ENCODE measurements around the gene AFF3.
"Not testable (repeated sequence)": the region's sequence is repeated elsewhere in the genome, so short reads cannot be mapped to it uniquely, and the experiment has no call there.

Gene AFF3

DNA sequence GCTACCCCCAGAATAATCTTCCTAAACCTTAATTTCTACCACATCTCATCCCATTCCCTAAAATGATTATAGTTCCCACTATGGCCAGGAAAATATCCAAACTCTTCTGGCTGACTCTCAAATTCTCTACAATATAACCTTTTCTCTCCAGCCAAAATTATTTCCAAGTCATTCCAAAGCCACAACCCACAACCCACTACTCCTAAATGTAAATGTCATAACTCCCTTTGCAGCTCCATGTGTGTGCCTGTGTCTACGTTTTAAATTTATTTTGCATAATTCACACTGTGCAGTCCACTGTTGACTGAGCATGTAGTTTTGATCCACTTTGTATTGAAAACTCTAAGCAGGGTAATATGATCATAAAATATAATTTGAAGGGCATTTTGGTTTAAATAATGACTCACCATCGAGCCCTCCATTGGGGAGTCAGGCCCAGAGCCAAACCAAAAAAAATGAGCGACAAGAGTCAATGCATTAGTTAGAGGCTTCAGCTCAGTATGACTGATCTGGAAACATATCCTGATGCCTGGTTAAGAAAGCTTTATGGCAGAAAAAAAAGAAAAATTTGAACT lies 171.0 kb downstream of the AFF3 start:
- DNase-seq (ENCODE audit: low read depth, low spot score) = no peak

DNA sequence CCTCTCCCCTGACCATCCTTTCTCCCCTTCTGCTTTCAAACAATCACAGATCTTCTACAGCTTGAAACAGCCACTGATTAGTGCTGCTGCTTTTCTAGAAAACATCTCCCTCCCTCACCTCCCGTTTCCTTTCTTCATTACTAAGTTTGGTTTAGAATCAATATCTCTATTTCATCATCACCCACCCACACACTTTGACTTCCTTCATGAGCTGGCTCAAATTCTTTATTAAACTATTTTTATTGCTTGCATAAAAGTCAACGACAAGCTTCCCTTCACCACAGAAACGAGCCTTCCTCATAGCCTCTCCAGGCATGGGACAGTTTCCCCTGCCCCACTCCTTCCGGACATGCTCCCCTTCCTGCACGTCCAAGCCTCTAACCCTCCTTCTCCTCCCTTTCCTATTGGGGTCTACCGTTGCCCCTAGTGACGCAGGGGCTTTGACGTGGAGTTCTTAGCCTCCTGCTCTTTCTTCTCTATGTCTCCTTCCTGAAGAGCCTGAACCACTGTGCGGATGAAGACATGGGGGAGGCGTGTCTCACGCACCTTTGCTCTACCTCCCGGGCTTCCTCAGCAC lies 172.0 kb downstream of the AFF3 start:
- DNase-seq (ENCODE audit: low read depth, low spot score) = no peak

DNA sequence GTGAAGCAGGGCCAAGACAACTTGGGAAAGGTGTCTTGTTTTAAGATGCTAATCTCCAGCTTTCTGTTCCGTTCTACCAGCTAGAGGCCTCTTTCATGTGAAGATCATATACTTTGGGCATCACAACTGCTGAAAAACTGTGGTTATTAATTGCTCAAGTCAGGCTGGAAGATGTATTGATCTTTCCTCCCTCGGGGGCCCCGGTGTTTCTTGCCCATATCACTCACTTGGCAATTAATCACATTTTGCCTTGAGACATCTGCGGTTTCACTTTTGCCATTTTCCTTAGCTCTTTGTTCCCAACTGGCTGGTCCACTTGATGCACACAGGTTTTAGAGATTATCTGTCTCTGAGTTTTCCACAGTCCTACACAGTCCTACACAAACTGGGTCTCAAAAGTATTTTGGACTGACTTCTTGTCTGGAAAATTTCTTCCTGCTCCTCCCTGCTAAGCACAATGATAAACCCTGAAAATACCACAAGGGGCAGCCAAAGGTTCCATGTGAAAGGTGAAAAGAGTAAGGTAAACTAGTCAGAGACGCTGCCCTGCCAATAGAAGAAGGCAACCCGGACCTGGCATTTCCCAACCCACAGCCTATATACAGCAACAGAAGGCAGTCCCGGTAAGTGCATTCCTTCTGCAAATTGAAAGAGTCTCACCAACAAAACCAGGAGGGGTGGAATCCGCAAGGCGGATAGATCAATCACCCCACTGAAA lies 181.0 kb downstream of the AFF3 start:
- no peak for DNase-seq (ENCODE audit: low read depth, low spot score)

DNA sequence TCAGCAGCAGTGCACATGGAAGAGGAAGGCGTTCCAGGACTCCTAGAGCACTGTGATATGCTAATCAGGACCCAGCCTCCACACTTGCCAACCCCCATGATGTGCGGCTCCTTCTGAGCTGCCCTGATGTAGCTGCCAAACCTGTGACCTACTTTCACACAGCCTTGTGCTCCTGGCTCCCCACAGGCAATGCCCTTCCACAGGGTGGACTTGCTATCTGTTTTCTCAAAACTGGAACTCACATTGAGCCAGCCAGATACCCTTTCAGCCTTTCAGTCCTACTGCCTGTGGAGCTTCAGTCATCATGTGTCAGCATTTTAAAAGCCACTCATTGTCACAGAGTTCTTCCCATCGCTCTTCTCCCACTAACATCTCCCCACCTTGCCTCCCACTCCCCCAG lies 181.6 kb downstream of the AFF3 start:
- DNase-seq (ENCODE audit: low read depth, low spot score) = no peak

DNA sequence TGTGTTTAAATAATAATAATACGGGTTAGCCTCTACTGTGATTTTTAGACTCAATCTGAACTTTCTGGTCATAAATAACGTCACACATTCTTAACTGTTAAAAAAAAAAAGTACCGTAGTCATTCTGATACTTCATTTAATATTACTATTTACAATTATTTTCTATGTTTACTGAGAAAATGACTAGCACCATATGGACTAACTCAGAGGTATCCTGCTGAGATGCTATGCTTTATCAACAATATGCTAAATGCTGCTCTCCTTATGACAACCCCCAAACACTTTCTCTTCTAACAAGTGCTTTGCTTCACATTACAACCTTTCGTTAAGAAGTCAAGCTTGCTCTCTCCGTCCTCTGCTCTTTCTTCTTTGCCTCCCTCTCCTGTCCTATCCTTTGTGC lies 182.1 kb downstream of the AFF3 start:
- no peak for DNase-seq (ENCODE audit: low read depth, low spot score)

DNA sequence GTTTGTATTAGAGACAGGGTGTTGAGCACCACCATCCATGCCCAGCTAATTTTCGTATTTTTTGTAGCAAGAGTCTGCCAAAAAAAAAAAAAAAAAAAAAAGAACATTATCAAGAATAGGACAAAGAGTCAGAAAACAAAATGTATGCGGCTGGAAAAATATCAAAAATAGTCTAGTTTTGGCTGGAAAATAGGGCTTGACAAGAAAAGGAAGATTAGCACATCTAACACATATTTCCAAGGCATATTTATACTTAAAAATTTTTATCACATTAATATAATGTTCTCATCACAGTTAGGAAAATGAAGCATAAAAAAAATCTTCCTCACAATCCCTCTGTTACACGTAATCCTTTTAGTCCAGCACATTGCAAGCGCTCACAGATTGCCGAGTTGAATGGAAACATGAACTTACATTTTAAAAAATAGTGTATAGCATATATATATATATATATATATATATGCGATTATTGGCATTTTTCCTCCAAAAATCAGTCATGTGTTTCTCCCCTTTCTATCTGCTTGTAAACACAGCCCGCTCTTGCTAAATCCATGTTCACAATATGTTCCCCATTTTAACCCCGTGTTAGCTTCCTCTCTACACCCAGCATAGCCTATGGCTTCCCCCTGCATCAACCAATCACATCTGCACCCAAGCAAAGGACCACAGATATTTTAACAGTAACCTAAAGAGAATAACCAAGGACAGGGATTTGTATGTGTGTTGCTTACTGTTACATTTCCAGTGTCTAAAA lies 183.0 kb downstream of the AFF3 start:
- DNase-seq (ENCODE audit: low read depth, low spot score) = no peak

DNA sequence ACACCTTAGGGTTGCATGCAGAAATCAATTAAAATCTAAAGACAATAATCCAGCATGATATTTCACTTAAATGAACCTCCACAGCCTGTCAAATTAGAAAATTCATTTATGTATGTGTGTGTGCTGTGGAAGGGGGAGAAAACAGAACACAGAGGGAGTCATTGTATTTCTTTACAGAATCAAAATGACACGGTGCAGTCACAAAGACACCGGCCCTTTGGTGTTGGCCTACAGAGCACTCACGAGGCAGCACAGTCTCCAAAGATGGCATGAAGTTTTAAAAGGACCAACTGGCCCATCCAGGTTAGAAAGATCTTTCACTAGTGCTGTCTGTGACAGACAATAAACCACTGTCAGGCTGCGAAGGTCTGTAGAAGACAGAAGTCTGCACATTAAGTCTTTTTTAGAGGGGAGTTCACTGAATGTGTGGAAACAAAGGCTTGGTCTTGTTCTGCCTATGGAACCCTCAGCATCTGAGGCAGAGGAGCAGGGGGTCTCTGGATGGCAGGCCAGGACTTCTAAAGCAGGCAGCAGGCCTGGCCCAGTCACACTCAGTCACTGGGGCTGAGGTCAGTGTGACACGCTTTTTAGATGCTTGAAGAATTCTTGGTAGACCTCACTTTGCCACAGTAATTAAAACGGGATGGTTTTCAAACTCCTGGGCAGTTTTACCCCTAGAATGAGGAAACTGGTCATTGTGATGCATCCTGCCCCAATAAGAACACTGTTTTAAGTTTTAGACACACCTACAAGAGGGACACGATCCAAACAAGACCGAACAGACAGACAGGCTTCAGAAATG lies 184.9 kb downstream of the AFF3 start:
- DNase-seq (ENCODE audit: low read depth, low spot score) = no peak

DNA sequence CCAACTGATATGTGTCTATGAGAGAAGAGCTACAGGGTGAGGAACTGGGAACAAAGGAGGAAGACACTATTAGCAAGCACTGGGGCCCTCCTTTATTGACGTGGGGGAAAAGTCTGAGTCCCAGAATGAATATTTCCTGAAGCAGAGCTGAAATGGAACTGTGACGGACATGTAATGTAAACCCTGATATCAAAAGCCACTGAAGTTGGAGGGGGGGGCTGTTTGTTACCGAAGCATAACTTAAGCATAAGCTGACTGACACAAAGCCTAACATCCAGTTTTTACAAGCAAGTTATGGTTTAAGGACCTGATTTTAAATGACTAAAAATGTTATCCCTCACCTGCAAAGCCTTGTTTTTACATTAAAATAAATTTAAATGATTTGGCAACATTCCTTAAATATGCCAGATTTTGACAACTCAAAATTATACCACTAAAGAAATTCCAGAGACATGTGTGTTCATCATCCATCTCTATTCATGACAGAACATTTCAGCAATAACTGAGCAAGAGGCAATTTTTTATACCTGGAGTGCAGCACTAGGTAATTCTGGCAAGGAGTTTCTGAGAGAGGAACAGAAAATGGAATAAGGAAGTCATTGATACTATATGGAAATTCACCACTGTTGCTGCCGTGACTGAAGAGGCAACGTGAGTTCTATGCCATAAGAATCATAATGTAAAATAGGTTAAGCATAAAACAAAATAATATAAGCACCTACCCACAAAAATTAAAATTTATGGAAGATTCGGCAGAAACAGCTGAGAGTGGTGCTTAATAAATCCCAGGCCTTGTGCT lies 186.0 kb downstream of the AFF3 start:
- DNase-seq (ENCODE audit: low read depth, low spot score) = no peak

DNA sequence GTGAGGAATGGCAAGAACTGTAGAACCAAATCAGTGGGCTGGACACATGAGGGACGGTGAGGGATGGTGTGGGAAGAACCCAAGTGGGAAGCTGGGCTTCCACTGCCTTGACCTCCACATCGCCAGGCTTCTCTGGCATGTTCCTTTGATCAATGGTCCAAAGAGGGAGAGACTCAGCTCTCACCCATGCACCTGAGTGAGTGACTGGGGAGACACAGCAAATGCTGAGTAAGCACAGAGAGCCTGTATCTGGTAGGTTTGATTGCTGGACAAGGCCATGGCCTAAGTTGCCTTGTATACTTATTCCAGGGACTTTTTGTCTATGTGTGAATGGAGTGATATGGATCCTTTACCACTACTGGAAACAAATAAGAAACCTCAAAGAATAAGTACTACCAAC lies 188.6 kb downstream of the AFF3 start:
- no peak for DNase-seq (ENCODE audit: low read depth, low spot score)

DNA sequence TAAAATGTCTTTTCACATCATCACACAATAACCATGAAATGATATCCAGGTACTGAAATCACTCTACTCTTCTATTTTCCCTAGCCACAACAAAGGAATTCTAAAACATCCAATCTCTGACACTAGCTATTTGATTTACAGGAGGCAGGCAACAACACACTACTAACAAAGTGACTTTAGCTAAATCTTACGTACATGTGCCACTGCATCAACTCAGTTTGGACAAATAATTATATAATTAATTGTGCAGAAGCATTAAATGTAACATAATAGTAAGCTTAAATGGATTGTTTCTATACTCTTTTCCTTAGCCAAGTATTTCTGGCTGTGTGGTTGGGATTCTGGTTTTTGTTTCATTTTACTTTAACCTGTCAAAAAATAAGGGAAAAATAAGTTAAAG lies 192.4 kb downstream of the AFF3 start:
- DNase-seq (ENCODE audit: low read depth, low spot score) = no peak

DNA sequence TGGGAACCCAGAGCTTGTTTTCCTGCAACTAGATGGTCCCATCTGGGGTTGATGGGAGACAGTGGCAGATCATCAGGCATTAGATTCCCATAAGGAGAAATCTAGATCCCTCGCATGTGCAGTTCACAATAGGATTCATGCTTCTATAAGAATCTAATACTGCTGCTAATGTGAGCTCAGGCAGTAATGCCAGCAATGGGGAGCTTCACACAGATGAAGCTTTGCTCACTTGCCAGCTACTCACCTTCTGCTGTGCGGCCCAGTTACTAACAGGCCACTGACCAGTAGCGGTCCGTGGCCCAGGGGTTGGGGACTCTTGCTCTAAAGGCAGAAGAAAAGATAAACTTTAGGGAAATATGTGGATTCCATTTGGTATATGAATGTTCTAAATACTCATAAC lies 192.9 kb downstream of the AFF3 start:
- DNase-seq (ENCODE audit: low read depth, low spot score) = no peak

DNA sequence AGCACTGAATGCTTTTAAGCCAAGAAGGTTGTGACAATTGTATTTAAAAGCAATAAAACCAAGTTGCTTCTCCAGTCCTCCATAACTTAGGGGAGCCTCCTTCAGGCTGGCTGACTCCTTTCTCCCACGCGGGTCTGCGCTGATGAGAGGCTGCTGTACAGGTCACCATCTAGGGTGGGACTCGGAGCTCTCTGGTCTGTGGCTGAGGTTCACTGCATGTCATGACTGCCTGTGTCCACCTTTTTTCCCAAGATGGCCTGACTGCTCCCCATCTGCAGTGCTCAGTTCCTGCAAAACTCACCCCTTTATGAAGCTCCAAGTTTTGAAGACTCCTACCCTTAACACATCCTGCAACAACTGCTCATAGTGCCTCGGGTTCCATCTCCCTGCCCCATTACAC lies 194.4 kb downstream of the AFF3 start:
- no peak for DNase-seq (ENCODE audit: low read depth, low spot score)

DNA sequence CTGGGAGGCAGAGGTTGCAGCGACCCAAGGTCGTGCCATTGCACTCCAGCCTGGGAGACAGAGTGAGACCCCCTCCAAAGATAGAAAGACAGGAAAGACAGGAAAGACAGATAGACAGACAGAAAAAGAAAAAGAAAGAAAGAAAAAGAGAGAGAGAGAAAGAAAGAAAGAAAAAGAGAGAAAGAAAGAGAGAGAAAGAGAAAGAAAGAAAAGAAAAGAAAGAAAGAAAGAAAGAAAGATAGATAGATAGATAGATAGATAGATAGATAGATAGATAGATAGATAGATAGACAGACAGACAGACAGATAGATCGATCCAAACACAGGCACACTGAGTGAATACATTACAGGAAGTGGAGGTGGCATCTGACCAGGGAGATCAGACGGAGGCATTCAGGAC lies 195.0 kb downstream of the AFF3 start:
- DNase-seq (ENCODE audit: low read depth, low spot score) = not testable (repeated sequence)

DNA sequence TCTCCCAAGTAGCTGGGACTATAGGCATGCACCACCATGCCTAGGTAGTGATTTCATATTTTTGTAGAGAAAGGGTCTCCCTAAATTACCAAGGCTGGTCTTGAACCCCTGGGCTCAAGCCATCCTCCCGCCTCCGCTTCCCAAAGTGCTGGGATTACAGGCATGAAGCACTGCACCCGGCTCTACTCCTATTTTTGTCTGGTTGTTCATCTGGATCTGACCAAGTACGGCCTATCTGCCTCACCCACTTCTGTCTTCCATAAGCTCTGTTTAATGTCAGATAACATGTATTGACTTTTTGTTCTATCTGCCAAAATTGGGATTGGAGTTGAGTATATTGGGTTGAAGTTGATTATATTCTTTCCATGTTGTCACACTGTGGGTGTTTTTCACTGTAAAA lies 198.4 kb downstream of the AFF3 start:
- no peak for DNase-seq (ENCODE audit: low read depth, low spot score)

DNA sequence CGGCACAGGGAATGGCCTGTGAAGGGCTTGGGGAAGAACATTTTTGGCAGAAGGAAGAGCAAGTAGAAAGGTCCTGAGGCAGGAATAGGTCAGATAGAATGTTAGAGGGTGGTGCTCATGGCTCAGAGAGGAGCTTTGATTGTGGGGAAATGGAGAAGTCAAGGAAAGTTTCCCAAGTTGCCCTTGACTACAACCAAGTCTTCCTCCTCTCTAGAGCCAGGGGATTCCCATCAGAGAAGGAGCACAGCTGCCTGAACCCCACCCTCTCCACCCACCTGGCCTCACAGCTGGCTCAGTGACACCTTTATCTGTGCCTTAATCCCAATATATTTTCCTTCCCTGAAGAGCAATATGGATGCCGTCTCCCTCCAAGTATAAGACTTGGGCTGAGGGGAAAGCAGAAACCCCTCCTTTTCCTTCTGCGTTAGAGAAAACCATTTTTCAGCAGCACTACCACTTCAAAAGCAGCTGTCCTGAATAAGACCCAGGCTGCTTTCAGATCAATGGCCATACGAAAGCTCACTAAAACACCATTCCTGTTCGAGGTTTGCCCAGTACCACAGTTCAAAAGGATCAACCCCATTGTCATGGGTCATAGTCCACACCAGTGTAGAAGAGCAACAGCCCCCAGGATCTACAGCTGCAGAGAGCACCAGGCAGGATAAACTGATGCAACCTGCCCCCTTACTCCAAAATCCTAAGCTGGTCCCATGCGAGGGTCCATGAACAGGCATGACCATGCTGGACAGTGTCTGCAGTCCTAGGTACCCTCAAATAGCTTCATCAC lies 199.6 kb downstream of the AFF3 start:
- no peak for DNase-seq (ENCODE audit: low read depth, low spot score)

DNA sequence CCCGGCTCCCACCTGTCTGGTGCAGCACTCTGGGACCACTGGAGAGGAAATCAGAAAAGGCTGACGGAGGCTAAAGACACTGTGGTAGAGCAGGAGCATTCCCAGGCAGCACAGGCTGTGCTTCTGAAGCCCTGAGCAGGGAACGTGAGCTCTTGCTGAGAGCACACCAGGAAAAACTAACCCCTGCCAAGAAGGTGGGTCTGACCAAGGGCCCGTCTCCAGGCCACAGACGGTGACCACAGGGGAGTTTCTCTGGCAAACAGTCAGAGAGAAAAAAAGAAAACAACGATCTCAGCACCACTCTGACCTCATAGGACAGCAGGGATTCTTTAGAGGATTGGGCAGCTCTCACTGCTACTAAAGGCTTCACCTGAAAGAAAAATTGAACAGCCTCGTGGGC lies 201.4 kb downstream of the AFF3 start:
- no peak for DNase-seq (ENCODE audit: low read depth, low spot score)

DNA sequence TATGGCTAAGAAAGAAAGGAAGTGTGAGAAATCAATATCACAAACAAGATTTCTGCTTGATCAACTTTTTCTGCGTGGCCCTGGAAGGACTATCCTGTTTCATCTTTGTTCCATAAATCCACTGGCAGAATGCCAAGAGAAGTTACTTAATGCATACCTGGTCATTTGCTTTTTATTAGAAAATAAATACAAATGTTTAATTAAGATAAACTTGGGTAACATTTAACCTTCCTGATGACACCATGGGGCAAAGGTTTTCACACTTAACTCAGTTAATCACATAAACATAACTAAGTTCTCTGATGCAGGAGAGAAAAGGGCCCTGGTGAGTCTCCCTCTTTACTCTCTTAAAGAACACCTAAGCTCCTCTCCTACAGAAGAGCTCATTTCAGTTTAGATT lies 203.3 kb downstream of the AFF3 start:
- no peak for DNase-seq (ENCODE audit: low read depth, low spot score)

DNA sequence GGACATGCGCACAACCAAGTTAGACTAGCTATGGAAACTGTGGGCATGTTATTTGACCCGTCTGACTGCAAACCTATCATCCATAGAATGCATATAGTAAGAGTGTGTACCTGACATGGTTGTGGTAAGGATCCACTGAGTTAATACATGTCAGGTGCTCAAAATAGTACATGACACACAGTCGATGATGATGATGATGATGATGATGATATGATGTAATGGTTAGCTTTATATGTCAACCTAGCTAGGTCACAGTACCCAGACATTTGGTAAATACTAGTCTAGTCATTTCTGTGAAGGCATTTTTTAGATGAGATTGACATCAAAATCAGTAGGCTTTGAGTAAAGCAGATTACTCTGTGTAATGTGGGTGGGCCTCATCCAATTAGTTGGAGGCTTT lies 204.1 kb downstream of the AFF3 start:
- DNase-seq (ENCODE audit: low read depth, low spot score) = no peak

DNA sequence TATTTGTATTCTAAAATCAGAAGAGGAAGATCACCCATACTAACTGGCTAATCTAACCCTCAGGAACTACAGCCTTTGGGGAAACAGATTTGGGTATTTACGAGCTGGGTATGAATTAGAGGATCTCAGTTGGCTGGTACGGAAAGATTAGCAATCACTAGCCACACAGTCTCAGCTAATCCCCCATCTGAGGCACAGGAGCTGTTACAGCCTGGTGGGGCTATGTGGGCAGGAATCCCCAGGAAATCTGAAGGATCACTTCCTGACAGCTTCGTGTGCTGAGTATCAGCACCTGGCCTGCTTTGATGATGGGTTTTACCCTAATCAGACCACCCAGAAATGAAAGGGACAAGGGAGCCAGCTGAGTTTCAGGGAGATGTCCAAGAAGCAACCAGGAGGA lies 206.3 kb downstream of the AFF3 start:
- no peak for DNase-seq (ENCODE audit: low read depth, low spot score)

DNA sequence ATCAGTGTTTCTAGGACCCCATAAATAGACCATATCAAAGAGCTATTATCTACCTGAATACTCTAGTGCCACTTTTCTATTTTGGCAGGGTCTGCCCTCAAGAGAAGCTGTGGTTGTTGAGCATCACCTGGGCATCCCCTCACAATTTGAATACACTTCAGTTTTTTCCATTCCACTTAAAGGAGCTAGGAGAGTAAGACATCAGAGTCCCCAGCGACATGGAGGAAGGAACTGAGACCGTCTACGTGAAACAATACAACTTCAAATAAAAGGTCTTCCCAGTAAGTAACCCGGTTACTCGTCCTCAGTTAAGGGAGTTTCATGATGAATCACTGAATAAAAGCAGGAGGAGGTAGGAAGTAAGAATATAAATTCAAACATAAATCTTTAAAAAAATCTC lies 206.7 kb downstream of the AFF3 start:
- no peak for DNase-seq (ENCODE audit: low read depth, low spot score)
